ENCODE results near the gene C1orf198. TPM values are rescaled to one million over a fixed set of nuclear protein-coding genes. Genes with fewer than 3 reads are reported as not detected.

Gene C1orf198
- total RNA-seq, 1 donor from 2014 or later: 64.5 TPM

- no peak for DNase-seq (ENCODE audit: low spot score)
Observed at GRCh38 chr1:230836793-230837192, 31.5 kb downstream of the C1orf198 start.

DNA sequence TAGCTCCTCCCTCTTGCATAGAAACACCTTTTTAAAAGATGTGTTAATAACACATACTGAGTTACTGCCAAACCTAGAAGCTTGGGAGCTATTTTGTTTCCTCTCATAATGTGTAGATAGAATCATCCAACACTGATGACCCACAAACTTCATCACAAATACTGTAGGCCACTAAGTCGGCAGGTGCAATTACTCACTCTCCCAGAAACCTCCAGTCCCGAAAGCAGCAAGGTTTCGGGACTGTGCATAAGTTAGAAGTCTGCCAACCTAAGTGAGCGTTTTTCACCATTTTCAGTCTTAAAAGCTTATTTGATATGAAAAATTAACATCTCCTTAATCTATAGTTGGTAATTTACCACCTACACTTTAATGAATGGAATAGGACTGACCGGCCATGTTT is 32.0 kb downstream of the C1orf198 start:
- DNase-seq (ENCODE audit: low spot score): no peak

DNA sequence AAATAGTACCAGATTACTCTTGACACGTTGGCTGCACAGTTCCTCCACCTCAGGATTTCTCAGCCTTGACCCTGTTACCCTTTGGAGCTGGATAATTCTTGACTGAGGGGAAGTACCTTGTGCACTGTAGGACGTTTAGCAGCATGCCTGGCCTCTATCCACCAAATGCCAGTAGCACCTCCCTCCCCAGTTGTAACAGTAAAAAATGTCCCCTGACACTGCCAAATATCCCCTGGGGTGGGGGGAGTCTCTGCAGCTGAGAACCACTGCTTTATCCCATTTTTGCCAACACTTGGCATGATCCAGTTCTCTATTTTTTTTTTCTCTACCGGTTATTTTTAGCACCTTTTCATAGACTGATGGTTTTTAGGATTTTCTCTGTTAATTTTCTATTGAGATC is 34.0 kb downstream of the C1orf198 start:
- DNase-seq (ENCODE audit: low spot score): no peak

DNA sequence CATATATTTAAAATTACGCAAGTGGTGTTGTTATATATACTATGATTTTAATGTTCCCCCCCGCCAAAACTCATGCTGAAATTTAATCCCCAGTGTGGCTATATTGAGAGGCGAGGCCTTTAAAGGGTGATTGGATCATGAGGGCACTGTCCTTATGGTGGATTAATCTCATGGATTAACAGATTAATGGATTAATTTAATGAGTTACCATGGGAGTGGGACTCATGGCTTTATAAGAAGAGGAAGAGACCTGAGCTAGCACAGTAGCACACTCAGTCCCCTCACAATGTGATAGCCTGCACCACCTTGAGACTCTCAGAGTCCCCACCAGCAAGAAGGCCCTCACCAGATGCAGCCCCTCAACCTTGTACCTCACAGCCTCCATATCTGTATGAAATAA is 34.8 kb downstream of the C1orf198 start:
- DNase-seq (ENCODE audit: low spot score): no peak

DNA sequence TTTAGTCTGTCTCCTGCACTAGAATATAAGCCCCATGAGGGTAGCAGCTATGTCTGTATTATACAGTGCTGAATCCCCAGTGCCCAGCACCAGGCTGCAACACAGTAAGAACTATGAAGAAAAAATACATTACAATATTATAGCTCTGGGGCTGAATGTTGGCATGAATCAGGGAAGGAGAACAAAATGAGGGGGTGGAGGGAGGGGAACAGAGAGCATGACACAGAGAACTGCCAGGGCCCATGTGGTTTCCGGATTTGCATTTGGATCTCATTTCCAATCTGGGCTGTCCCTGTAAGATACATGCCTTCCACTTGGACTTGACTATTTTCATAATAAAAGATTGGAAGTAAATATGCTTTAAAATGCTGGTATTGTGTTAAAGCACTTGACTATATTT is 35.8 kb downstream of the C1orf198 start:
- DNase-seq (ENCODE audit: low spot score): no peak

DNA sequence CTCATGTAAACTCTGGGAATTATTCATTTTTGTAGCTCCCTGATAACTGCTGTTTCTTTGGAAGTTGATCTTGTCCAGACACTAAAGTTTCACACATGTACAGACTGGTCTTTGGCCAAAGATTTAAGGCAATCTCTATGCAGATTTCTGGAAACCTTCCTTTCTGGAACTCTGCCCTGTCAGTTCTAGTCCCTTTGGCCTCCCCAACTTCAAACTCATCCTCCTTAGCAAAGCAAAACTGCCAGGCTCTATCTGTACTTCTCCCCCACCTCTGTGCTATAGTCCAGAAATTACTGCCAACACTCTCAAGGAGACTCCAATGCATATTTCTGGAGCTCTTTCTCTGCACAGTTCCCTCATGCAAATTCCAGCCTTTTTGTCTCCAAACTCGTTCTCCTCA is 36.5 kb downstream of the C1orf198 start:
- no peak for DNase-seq (ENCODE audit: low spot score)

DNA sequence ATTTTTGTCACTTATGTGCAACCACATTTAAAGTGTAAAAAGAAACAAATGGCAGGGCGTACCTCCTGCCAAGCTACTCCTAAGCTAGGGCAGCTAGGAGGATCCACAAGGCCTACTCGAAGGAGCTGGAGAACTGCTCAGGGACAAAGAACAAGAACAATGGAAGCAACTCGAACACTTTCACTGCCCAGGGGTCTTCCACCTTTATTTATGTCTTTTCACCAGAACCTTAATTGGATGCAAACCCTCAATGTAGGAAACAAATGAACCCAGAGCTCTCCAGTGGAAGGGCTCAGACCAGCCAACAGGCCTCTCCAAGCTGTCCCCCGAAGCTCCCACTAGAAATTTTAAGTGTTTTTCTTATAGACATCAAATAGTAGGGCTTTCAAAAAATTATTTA is 39.9 kb downstream of the C1orf198 start:
- DNase-seq (ENCODE audit: low spot score): no peak

GRCh38 chr1:230827801-230828200 is 40.5 kb downstream of the C1orf198 start:
- DNase-seq (ENCODE audit: low spot score): no peak

GRCh38 chr1:230827081-230827681 is 41.1 kb downstream of the C1orf198 start:
- DNase-seq (ENCODE audit: low spot score): no peak

- DNase-seq (ENCODE audit: low spot score): no peak
Observed at GRCh38 chr1:230826166-230826875, 42.0 kb downstream of the C1orf198 start.

DNA sequence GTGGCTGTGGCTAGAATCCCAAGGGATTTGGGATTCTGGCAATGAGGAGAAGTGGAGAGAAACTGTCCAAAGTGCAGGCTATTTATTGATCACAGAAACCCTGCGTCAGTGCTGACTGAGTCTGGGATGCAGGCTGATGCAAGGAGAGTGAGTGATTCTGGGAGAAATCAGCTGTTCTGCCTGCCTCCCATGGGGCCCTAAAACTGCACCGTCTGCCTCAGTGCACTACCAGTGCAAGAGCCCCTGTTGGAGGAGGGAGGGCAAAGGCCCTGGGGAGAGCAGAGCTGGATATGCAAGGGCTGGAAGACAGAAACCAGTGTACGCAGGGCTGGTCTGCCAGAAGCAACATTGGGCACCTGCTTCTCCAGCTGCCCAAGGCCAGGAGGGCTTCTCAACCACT is 42.6 kb downstream of the C1orf198 start:
- no peak for DNase-seq (ENCODE audit: low spot score)

DNA sequence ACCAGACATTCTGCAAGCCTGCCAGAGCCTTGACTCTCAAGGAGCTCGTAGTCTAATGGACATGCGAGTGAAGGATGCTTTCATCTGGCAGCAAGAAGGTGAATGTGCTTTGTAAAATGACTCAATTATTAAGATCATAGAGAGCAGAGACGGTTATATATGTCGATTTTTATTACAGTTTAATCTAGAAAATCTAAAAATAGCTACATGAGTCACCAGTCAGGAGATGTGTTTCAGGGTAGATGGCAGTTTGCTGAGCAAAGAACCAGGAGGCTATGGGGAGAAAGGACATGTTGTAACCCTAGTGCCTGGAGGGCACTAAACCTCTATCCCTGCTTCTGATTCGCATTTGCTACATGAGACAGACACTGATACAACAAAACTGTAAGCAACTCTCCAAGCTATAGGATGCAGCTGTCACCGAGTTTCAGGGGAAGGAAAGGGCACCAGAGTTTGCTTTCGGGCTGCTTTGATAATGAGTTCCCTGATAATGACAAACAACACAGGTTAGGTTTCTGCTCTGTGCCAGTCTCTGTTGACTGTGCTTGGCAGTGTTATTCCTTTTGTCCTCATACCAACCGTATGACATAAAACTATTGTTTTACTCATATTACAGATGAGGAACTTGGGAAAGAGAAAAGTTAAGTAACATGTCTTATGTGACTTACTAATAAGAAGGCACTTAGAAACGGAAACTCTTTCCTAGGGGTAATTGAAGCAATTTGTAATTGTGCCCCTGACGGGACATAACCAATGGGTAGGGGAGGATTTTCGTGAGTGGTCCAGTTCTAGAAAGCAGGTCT is 43.2 kb downstream of the C1orf198 start:
- no peak for DNase-seq (ENCODE audit: low spot score)

DNA sequence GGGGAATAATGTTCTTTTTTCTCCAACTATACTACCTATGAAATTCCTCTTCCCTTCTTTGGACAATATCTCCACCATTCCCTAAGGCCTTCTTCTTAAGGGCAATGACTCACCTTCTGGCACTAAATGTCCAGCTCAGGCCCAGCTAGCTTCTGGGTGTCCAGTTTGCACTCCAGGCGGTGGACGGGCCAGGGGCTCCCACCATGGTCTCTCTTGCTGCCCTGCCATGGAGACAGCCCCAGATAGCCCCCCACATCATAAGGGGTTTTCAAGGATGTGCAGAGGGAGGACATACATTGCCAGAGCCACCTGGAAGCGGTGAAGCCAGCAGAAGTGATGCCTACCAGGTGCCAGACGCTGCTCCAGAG is 43.8 kb downstream of the C1orf198 start:
- no peak for DNase-seq (ENCODE audit: low spot score)

DNA sequence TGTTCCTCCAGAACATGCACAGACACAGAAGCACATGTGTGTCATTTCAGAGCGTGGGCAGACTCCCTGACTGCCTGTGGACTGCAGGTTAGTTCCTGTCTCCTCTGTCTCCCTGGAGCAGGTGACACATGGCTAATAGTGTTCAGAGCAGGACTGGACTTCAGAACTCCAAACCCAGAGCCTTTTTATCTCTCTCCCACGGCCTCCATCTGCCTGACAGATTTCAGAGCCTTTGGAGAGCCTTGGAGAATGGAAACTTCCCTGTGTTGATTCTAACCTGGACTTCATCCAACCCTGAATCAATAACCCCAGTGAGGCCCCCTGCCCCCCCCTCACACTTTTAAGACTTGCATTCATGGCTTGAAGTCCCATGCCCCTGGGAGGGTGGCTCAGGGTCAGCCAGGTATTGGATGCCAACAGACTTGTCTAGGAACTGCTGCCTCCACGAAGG is 44.4 kb downstream of the C1orf198 start:
- DNase-seq (ENCODE audit: low spot score): no peak

DNA sequence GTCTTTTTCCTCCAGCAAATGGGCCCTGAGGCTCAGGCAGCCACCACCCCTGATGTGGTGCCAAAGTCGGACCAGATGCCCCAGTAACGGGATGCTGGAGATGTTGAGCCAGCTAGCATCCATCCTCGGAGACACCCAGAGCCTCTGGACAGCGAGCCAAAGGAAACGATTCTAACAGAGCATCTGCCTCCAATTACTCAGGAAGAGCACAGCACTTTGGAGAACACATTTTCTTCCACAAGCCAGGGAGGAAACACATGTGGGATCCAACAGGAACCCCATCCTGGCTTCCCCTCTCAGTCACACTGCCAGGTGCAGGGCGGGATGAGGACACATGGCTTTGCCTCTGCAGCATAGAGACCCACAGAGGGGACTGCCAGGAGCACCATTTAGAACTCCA is 44.9 kb downstream of the C1orf198 start:
- no peak for DNase-seq (ENCODE audit: low spot score)

GRCh38 chr1:230822092-230822581 is 46.2 kb downstream of the C1orf198 start:
- DNase-seq (ENCODE audit: low spot score): no peak

DNA sequence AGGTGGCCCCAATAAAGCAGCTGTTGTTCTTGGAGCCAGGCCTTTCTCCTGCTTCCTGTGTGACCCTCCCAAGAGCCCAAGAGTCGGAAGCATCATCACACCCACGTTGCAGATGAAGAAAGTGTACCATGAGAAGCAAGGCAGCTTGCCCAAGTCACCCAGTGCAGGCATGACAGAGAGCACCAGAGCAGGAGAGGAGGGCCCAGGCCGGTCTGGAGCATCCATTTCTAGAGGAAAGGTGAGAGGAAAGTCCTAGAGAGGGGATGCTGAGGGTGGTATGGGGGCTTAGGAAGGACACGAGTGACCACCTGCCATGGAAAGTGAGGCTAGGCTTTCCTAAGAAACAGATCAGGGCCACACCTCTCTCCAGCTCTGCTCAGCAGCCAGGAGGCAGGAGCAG is 47.0 kb downstream of the C1orf198 start:
- no peak for DNase-seq (ENCODE audit: low spot score)

DNA sequence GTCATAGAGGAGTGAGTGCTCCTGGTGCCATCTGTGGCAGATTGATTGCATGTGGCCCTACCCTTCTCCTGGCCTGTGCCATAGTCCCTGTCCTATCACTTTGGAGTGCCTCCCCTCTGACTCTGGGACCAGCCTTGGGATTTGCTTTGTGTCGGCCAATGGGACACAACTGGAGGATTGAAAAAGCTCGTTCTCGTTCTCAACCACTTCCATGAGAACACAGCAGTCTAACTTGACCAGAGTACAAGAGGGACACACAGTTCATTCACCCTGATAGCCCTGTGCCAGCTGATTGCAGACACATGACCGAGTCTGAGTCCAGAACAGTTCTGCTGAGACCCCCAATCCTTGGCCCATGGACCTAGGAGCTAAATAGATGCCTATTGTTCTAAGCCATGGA is 47.8 kb downstream of the C1orf198 start:
- DNase-seq (ENCODE audit: low spot score): no peak

DNA sequence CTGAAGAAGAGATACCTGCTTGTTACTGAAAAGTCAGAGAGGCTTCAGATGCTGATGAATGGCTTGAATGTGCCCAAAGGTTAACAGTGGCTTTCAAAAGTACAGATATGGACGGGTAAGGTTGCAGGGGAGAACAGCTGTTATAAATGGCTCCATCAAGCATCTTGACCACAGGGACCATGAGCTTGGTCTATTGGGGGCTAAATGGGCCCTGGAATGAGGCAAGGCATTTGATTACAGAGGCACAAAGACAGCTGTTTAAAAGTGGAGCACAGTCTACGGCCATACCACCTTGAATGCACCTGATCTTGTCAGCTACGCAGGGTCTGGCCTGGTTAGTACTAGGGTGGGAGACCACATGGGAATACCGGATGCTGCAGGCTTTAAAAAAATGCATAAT is 48.3 kb downstream of the C1orf198 start:
- DNase-seq (ENCODE audit: low spot score): no peak

DNA sequence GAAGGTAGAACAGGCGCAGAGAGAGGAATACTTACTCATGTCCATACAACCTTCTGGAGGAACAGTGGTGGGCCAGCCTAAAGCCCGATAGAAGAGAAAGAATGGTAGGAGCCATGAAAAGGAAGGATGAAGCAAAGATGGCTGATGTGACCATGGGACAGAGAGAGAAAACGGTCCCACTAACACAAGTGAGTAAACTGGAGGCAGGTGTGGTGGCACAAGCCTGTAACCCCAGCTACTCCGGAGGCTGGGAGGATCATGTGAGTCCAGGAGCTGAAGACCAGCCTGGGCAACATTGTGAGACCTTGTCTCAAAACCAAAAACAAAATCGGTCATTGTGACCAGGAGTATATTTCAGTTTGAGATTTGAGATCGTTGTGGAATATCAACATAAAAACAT is 49.4 kb downstream of the C1orf198 start:
- DNase-seq (ENCODE audit: low spot score): no peak

- no peak for DNase-seq (ENCODE audit: low spot score)
Observed at GRCh38 chr1:230818367-230818766, 50.0 kb downstream of the C1orf198 start.

DNA sequence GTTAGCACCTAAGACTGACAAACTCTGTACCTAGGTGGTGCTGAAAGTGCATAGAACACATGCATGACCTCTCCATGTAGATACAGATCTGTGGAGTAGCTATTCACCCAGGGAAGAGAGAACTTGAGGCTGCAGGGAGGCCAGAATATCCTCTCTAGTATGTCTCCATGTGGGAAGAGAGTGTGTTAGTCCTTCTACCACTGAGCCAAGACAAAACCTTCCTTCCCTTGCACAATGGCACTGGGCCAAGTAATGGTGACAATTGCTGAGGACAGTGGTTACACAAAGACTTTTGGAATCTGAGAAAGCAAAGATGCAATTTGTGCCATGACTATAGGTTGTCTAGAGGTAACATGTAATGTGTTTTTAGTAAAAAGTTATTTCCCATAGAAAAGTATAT is 52.3 kb downstream of the C1orf198 start:
- DNase-seq (ENCODE audit: low spot score): no peak

All from mesenteric fat pad (tissue), 1 donor.